HG02798 (cell line): Measurements from ENCODE around the gene TRPM5.

Experiments
- ATAC-seq: cut with Tn5 transposase; IDR thresholded peaks from one replicate; pipeline ENCODE4 v1.9.1; 2021; ENCODE audit warnings: mild to moderate bottlenecking; ENCODE audit not compliant: unreplicated experiment, poor library complexity

The TRPM5 gene

DNA sequence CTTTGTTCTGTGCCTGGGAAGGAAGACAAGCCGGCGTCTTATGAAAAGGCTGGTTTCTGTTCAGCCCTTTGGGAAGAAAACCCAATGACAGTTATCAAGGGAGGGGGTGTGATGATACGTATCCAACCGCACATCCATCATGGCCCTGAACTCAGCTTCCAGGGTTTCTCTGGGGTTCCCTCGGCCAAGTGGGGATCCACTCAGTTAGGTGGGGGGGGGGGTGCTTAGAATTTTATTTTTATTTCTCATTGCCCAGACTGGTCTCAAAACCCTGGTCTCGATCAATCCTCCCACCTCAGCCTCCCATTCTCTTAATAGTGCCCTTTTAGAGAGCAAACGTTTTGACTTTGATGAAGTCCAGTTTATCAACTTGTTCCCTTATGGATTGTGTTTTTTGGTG, 26.2 kb upstream of the TRPM5 start:
- no peak for ATAC-seq

DNA sequence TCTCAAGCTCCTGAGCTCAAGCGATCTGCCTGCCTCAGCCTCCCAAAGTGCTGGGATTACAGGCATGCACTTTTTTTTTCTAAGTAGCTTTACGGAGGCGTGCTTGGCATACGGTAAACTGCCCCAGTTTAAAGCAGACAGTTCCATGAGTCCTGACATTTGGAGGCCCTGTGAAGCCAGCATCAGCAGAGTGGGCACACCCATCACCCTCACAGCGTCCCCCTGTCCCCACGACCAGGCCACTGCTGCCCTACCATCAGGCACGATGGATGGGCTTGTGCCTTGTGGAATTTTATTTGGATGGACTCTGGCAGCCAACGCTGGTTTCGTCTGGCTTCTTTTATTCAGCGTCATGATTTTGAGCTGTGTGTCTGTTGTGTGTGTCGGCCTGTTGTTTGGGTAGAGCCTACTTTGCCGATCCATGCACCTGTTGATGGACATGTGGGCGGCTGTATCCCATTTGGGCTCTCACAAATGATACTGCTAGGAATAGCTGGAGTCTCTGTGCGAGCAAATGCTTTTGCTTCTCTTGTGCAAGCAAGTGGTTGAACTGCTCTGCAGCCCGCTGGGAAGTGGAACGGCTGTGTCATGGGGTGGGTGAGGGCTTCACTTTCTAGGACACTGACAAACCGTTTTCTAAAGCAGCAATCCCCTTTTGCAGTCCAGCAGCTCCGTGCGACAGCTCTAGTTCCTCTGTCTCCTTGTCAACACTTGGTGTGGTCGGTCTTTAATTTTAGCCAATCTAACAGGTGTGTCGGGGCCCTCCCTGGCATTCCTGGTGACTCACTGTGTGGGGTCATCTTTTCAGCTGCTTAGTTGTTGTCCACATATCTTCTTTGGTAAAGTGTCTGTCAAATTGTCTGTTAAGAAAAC, 24.3 kb upstream of the TRPM5 start:
- ATAC-seq = no peak

DNA sequence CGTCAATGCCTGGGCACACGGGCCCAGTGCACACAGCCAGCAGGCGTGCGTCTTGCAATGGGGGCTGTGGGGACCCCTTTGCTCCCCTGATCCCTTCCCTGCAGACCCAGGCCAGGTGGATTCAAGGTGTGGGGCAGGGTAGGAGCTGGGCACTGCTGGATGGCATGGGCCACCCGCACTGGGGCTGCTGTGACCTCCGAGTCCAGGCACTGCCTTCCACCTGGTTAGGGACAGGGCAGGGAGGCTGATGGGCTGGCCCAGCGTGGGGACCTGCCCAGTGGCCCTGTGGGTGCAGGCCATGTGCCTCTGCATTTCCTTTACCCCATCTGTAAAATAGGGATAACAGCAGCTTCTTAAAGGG, 23.4 kb upstream of the TRPM5 start:
- no peak for ATAC-seq

DNA sequence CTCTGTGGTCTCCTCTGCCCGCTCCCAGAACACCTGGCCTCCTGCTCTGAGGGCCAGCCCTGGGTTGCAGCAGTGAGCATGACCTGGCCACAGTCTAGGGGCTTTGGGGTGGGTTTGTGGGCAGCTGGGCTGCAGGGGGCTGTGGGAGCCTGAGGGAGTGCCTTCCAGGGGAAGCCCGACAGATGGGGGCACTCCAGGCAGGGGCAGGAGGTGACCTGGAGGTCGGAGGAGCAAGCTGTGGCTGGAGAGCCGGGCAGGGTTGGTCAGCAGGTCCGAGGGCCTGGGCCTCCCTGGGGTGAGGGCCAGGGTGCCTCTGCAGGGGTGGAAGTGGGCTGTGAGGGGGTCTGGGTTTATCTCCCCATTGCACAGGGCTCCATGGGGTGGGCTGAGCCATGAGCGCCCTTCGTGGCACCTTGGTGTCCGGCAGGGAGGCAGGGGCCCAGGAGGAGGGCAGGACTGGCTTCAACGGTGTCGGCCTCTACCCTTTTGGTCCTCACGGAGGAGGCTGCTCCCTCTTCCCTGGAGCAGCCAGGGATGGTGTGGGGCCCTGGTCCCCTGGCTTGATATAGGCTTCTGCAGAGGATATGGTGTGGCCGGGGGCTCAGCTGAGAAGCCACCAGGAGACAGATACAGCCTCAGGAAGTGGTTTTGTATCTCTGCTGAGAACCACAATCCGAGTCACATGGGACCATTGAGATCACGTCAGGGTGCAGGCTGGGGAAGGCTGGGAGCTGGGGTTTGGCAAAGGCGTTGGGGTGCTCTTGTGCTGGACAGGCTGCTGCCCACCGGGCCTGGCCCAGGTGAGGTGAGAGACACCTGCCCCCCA, 22.8 kb upstream of the TRPM5 start:
- ATAC-seq = no peak

DNA sequence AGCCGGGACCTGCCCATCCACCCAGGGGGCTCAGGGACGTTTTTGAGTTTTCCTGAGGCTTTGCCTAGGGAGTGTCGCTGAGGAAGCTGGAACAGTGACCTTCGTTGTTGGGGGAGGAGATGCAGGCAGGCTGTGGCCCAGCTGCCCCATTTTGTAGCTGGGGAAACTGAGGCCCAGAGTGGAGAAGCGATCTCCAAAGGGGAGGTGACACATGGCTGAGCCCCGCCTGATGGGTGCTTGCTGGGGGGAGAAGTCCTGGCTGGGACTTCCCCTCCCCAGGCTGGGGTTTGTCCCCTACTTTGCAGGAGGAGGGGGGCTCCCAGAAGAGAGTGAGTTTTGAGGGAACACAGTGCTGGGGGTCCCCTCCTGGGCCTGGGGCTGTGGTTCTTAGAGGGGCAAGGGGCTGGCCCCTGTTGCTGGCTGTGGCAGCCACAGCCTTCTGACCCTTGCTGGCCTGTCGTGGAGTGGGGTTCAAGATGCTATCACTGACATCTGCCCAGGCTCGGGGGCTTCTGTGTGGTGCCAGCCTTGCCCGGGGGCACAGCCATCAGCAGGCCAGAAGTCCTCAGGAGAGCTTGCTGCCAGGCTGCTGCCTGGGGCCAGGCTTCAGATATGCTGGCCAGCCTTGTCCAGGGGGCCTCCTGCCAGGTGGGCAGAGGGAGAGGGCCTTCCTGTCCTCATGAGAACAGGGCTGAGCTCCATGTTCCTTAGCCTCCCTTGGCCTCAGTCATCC, 21.9 kb upstream of the TRPM5 start:
- no peak for ATAC-seq

DNA sequence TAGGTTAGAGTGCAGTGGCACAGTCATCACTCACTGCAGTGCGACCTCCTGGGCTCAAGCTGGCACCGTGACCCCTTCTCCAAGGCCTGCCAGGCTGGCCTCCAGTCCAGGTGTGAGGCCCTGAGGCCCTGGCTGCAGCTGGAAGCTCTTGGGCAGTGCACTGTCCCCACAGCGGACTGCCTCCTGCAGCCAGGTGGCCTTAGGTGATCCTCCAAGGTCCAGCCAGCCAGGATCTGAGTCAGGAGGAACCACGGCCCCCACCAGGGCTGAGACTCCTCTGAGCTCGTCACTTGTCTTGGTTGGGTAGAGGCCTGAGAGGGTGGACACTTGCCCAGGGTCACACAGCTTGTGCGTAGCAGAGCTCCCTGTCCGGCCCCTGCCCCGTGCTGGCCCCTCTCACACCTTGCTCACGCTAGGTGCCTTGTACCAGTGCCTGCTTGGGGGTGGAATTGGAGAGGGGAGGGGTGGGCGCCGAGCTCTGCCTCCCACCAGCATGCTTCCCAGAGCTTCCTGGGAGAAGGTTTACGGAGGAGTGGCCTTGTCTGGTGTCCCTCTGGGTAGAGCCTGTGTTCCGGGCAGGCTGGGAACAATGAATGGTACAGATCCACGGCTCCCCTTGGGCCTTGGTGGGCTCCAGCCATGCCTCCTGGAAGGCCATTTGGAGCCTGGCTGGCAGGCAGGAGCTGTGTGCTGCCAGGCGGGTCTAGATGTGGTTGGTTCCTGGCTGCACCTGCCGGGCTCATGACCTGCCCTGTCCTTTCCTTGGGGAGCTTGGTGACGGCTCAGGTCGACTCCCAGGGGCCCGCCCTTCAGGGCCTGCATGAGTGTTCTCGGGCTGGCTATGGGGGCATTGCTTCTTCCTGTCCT, 21.1 kb upstream of the TRPM5 start:
- ATAC-seq = no peak

DNA sequence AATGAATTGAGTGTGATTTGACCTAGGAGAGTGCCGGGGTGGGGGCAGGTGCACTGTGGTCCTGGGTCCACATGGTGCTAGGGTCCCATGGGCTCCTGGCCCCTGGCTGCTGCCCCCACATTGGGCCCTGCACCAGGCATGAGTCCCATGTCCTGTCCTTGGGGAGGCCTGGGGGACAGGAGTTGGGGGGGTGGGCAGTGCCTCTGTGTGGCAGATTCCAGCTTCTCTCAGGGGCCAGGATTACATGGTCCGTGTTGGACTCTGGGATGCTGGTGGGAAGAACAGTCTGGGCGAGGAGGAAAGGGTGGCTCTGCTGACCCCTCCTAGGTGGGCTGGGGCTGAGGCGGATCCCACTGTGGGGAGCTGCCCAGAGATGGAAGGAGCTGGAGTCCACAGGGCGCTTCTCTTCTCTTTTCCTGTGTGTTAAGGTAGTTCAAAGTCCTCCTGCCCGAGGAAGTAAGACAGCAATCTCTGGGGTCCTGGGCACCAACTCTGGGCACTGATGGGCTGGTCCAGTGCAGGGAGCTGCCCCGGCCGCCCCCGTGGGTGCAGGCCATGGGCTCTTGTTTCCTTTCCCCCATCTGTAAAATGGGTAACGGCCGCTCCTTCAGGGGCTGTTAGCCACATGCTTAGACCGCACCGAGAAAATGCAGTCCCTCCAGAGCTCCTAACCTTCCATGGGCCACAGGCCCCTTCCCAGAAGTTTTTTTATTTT, 20.3 kb upstream of the TRPM5 start:
- ATAC-seq = no peak

DNA sequence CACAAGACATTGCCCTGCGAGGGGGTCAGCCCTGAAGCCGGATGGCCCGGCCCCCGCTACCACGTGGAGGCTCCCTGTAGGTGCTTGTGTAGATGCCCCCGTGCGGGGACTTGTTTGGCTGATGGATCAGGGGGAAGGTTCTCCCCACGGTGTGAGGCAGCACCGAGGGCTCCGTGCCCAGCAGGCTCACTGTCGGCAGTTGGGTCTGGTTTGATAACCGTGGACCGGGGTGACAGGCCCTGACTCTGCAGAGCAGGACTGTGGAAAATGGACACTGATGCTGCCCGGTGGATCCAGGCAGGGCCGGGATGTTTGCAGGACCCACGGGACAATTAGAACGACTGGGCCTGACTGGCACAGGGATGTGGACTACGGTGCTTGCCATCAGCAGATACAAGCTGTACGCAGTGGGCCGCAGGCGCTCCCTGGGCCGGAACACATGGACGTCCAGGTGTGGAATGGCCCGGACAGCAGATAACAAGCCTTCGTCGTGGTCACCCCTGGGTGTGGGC, 19.5 kb upstream of the TRPM5 start:
- no peak for ATAC-seq

DNA sequence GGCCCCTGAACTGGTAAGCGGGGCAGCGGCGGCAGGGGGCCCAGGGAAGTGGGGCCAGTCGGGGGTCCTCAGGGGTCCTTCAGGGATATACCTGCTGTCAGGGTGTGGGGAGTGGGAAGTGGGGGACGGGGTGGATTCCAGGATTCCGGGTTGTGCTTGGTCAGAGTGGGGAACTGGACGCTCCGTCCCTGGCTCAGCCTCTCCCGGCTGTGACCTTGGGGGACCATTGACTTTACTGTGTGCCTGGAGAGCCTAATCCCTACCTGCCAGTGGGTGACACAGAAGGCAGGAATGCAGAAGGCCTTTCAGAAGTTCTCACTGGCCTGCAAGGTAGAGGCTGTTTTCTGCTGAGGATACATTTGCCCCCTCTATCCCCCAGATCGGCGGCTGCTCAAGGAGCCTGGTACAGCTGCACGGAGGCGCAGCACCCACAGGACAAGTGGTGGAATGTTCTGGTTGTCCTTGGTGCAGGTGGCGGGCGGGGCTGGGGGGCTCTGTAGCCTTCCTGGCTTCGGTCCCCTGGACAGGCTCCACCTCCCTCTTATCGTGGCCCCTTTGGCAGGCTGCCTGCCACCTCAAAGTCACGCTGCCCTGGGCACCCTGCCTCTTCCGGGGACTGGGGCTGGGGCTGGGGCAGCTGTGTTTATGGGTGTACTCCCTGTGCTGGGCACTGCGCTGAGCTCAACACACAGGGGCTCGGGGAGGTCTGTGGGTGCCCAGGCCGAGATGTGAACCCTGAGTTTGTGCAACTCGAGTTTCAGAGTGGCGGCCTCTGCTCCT, 18.9 kb upstream of the TRPM5 start:
- no peak for ATAC-seq

DNA sequence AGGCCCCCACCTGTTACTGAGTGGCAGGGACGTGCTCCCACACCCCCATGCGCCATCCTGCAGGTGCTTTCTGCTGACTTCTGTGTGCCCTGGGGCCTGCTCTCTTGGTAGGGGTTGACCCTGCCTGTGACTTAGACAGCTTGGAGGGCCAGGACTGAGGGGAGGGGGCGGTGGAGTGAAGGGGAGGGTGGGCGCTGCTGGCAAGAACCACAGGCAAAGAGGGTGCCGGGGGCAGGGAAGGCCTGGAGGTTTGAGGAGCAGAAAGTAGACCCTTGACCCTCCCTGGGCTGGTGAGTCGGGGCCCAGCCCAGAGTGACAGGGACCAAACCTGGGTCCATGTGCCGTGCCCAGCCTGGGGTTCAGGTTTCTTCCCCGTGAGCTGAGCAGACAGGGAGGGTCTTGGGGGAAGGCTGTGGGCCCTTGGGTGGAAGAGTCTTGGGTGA, 18.2 kb upstream of the TRPM5 start:
- ATAC-seq = no peak

DNA sequence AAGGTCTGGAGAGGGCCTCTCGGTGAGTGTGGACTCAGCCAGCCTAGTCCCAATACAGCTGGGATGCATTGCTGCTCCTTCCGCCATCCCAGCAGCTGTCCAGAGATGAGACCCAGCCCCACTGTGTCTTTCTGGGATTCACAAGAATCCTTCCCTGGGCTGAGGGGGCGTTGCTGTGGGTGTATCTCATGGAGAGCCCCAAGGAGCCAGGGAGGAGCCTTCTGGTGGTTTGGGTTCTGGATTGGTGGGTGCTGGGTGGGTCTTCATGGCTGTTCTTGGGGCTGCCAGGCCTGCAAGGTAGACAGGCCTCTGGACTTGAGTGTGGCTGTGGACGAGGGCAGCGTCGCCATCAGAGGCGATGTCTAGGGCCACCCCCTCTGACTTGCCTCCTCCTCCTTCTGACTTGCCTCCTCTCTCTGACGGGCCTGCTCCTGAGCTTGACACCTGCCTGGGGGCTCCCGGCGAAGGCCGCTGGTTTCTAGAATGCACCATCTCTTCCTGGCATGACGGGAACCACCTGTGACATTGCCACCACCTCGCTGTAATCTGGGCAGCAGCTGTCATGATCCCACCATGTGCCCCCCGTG, 17.7 kb upstream of the TRPM5 start:
- ATAC-seq = no peak

DNA sequence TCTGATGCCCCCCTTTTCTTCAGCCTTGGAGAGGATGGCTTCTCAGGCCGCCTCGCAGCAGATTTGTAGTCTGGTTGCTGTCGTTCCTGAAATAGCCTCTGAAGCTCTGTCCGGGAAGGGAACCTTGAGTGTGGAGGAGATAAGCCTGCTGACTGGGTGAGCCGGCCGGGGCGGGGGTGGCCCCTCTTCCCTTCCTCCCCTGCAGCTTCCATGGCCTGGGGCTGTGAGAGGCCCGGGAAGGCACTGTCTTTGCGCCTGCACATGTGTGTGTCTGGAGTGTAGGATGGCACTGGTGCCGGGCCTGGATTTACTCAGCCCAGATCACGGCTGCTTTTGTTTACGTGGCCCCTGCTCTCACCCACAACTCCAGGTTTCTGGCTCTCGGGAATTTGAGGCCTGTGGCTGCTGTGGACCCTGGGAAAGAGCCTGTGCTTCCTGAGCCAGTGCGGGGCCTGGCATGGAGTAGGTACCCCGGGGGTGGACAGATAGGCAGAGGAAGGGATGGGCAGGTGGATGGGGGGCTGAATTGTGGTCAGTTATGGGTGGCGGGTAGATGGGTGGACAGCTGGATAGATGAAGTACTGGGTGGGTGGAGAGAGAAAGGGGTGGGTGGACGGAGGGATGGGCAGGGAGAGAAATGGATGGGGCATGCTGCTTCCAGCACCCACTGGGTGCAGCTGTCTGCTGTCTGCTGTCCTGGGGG, 17.1 kb upstream of the TRPM5 start:
- no peak for ATAC-seq

DNA sequence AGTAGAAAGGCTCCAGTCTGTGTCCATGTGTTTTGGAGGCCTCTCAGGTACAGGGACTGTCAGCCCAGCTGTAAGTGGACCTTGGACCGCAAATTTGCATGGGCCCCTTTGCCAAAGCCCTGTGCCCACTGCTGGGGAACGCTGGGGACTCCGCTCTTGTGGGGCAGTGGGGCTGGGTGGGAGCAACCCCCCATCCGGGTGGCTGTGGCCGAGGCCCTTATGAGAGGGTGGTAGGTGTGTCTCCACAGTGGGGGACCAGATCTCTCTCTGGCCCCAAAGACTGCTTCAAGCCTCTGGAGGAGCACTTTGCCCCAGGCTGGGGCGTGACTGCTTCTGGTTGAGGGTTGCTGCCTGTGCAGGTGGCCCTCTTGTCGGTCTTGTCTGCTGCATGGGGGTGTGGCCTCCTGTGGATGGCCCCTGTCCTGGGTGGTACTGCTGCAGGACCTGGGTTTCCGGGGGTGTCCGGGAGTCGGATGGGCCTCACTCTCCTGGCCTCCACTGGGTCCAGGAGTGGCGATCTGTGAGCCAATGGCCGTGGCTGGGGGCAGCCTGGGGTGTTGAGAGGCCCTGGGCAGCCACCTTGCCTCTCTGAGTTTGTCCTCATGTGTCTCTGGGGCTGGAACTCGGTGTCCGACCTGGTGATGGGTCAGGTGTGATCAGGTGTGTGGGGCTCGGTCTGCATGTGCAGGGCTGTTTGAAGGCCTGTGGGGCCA, 16.4 kb upstream of the TRPM5 start:
- ATAC-seq = no peak

DNA sequence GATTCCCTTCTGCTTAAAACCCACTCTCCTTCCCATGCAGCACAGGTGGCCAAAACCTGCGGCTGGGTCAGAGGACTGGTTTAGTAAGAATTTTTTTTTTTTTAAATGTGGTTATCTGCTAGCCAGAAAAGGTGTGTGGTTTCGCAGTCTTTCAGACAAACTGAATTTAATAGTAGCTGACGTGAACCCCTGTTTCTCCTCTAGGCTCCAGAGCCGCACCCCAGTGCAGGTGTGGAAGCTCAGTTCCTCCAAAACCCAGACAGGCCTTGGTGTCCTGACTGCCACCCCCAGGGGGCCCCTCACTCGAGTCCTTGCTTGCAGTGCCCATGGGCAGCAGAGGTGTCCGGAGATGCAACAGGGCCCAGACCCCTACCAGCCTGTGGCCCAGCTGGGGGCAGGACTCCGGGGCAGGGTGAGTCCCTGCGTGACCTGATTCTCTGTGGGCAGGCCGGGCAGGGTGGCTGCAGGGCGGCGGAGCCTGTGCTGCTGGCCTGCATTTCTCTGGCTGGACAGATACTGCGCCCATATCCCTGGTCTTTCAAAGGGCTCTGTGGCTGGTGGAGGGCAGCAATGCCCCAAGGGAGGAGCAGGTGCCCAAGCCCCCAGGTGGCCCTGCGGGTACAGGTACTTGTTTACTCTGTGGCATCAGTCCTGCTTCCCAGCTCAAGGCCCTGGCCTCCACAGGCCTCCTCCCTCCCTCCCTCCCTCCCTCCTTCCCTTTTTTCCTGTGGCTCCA, 15.7 kb upstream of the TRPM5 start:
- ATAC-seq = no peak

DNA sequence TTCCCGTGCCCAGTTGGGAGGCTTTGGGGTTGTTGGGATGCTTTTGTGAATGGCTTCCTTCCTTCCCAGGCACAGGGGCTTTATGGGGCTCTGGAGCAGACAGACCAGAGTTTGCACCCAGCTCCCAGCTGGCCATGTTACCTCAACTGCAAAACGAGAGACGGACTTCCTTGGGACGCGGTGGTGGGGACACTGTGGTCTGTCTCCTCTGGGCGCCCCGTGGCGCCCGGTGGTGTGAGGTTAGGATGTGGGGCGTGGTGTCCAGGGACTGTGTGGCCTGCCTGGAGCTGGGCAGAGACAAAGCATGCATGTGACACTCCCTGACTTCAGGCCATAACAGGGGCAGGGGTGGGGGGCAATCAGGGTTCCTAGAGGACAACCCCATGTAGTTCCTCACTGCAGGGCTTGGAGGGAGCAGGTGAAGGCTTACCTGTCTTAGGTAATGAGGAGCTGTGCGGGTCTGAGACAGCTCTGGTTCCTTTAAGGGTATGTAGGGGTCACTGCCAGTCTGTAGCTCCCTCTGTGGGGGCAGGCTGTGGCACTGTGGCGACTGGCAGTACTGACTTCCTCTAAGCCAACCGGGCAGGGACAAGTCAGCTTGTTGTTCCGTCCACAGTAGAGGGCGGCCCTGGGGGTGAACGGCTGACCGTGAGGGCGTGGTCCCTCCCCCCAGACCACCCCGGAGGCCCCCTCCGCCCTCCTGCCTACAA, 14.9 kb upstream of the TRPM5 start:
- no peak for ATAC-seq

DNA sequence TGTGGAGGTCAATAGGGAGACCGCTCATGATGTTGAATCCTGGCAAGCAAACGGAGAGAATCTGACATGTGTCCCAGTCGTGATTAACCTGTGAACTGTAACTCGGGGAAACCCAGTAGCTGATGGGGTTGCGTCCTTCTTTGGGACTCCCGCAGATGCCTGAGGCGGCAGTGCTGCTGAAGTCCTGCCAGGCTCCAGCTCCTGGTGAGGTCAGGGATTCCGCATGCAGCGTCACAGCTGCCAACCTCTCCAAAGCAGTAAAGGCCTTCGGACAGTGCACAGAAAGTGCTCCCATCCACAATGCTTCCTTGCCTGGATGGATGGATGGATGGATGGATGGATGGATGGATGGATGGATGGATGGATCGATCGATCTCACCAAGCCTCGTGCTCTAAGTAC, 14.0 kb upstream of the TRPM5 start:
- no peak for ATAC-seq
